KOPT-K1 (cell line): Measurements from ENCODE around the gene SCP2.

Experiments
- H3K27ac ChIP-seq: fragments of 200-600 bp; sonication (generic); 2 replicates; pipeline ENCODE4 v1.5.1; 2016; ENCODE audit warnings: antibody characterized with exemption, mild to moderate bottlenecking, low read depth, low read length; ENCODE audit not compliant: poor library complexity, severe bottlenecking
- H3K36me3 ChIP-seq: fragments of 200-600 bp; sonication (generic); 2 replicates; pipeline ENCODE4 v1.5.1; 2017; ENCODE audit warnings: antibody characterized with exemption, mild to moderate bottlenecking, low read length, moderate library complexity; ENCODE audit not compliant: insufficient read depth
- H3K9me3 ChIP-seq: fragments of 200-600 bp; sonication (generic); 2 replicates; pipeline ENCODE4 v1.5.1; 2017; ENCODE audit warnings: antibody characterized with exemption, low read length, mild to moderate bottlenecking; ENCODE audit not compliant: insufficient read depth, poor library complexity, severe bottlenecking

The SCP2 gene

GRCh38 chr1:52927212-52928014 lies at the start of gene SCP2:
Gene SCP2, plus strand, starts transcription at chr1:52927276. Its CDS starts 121 bp downstream, at chr1:52927397.
- peak within 1 kb of the TSS; percentile 41 for H3K27ac ChIP-seq
- H3K9me3 ChIP-seq: no peaks in the 10 kb centered on the region
- H3K36me3 ChIP-seq: no peaks in the 10 kb centered on the region

GRCh38 chr1:52877554-52877953 lies 49.5 kb upstream of the SCP2 start:
- no peaks in the 10 kb centered on the region for H3K9me3 ChIP-seq
- H3K27ac ChIP-seq: no peak overlapping the region
- H3K36me3 ChIP-seq: no peaks in the 10 kb centered on the region

GRCh38 chr1:52880206-52880605 lies 46.9 kb upstream of the SCP2 start:
- no peaks in the 10 kb centered on the region for H3K9me3 ChIP-seq
- no peak overlapping the region for H3K27ac ChIP-seq
- no peaks in the 10 kb centered on the region for H3K36me3 ChIP-seq

DNA sequence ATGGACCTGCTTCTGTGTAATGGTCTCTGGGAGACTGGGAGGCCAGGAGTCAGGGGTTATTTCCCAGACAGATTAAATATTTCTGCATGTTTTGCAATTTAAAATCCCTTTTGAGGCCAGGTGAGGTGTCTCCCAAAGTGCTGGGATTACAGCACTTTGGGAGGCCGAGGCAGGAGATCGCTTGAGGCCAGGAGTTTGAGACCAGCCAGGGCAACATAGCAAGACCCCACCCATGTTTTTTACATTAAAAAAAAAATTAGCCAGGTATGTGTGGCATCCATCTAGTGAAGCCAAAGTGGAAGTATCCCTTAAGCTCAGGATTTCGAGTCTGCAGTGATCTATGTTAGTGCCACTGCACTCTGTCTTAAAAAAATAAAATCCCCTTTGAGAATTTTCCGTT lies 39.6 kb upstream of the SCP2 start:
- H3K9me3 ChIP-seq: no peaks in the 10 kb centered on the region
- H3K36me3 ChIP-seq: no peaks in the 10 kb centered on the region
- no peak overlapping the region for H3K27ac ChIP-seq

GRCh38 chr1:52892424-52893215 lies 34.5 kb upstream of the SCP2 start:
- Histone ChIP-seq H3K9me3 (no peaks in the 10 kb centered on the region), H3K27ac (no peak overlapping the region), H3K36me3 (no peaks in the 10 kb centered on the region)

- no peaks in the 10 kb centered on the region for H3K9me3 ChIP-seq
- no peaks in the 10 kb centered on the region for H3K36me3 ChIP-seq
- no peak overlapping the region for H3K27ac ChIP-seq
Observed at GRCh38 chr1:52899445-52899894, 27.6 kb upstream of the SCP2 start.

- Histone ChIP-seq H3K9me3 (no peaks in the 10 kb centered on the region), H3K27ac (no peak overlapping the region), H3K36me3 (no peaks in the 10 kb centered on the region)
Observed at GRCh38 chr1:52900402-52900801, 26.7 kb upstream of the SCP2 start.

GRCh38 chr1:52901384-52901783 lies 25.7 kb upstream of the SCP2 start:
- Histone ChIP-seq H3K36me3 (no peaks in the 10 kb centered on the region), H3K9me3 (no peaks in the 10 kb centered on the region), H3K27ac (no peak overlapping the region)

DNA sequence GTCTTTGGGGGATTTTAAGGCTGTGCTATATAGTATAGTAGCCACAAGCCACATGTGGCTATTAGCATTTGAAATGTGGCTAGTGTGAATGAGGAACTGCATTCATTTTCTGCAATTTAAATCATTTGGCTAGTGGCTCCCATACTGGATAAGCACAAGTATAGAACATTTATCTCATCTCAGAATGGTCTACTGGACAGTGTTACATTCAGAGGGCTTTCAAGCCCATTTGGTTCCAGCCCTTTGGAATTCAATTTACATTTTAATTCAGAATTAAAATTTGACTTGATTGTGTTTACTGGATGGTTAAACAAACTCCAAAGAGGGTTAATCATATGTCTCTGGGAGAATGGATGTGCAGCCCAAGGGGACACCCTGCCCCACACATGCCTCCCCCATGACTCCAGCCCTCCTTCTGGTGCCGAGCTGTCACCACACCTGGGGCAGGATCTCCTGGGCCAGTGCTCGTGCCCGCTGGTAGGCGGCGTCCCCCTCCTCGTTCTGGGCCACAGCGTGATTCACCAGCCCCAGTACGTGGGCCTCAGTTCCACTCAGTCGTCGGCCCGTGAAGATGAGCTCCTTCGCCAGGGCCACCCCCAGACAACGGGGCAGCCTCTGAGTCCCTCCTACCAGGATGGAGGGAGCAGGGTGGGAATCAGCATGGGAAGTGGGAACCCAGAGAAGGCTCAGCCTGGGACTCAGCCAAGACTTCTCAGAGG lies 22.7 kb upstream of the SCP2 start:
- H3K36me3 ChIP-seq: no peaks in the 10 kb centered on the region
- H3K27ac ChIP-seq: no peak overlapping the region
- H3K9me3 ChIP-seq: no peaks in the 10 kb centered on the region

- no peak overlapping the region for H3K27ac ChIP-seq
- no peaks in the 10 kb centered on the region for H3K9me3 ChIP-seq
- H3K36me3 ChIP-seq: no peaks in the 10 kb centered on the region
Observed at GRCh38 chr1:52904927-52905698, 22.0 kb upstream of the SCP2 start.

DNA sequence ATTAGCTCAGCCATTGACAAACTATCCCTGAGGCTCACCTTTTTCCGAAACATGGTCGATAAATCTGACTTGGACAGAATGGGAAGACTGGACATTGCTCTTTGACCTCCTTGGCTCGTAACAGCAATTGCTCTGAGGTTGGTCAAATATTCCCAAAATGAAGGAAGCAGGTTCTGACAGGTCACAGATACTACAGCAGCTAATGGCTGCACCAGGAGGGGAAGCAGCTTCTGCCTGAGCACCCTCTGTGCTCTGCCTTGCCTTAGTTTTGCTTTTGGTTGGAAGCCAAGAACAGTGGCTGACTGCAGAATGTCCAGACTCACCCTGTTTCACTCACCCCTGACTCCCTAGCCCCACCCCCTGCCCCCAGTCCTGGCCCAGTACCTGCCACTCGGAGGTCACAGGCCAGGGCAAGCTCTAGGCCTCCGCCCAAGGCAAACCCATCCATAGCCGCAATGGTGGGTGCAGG lies 20.9 kb upstream of the SCP2 start:
- Histone ChIP-seq H3K27ac (no peak overlapping the region), H3K9me3 (no peaks in the 10 kb centered on the region), H3K36me3 (no peaks in the 10 kb centered on the region)

DNA sequence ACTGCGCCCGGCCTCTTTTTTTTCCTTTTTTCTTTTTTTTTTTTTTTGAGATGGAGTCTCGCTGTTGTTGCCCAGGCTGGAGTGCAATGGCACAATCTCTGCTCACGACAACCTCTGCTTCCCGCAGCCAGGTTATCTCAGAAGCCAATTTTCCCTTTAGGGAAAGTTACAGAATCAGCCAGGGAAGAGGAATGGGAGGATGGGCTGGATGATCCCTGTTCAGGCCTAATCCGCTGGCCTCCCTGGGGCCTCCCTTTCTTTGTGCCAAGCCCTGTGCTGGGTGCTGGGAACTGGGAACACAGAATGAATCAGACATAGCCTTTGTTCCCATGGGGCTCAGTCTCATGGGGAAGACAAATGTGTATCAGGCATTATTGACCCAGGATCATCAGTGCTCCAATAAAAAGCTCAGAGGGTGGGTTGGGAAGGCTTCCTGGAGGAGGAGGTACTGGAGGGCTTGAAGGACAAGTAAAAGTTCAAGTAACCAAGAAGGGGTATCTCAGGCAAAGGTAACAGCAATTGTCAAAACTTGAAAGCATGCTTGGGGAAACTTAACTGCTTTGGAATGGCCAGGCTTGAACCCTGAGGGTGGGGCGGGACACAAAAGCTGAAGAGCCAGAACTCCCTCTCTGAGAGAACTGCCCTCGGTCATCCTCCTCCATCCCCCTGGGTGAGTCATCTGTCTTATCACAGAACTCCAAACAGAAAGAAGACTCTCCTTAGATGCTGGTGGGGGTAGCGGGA lies 19.8 kb upstream of the SCP2 start:
- no peaks in the 10 kb centered on the region for H3K9me3 ChIP-seq
- H3K27ac ChIP-seq: no peak overlapping the region
- no peaks in the 10 kb centered on the region for H3K36me3 ChIP-seq

GRCh38 chr1:52907812-52908153 lies 19.3 kb upstream of the SCP2 start:
- no peaks in the 10 kb centered on the region for H3K36me3 ChIP-seq

GRCh38 chr1:52911541-52911940 lies 15.5 kb upstream of the SCP2 start:
- H3K36me3 ChIP-seq: no peaks in the 10 kb centered on the region
- H3K27ac ChIP-seq: no peak overlapping the region
- H3K9me3 ChIP-seq: no peaks in the 10 kb centered on the region

More at GRCh38 chr1:52907812-52908153, 19.3 kb upstream of the SCP2 start:
- no peak overlapping the region for H3K27ac ChIP-seq
- H3K9me3 ChIP-seq: no peaks in the 10 kb centered on the region
